WI38 (cell line): ENCODE results near the gene HNRNPDL.

Experiments
- H3K4me3 ChIP-seq: 2 replicates; pipeline ENCODE4 v1.5.1; 2011; ENCODE audit warnings: low read depth, mild to moderate bottlenecking, control low read depth, low read length
- TF ChIP-seq, protein P1 (sequence below): IDR thresholded peaks from 2 replicates; pipeline ENCODE4 v1.5.1; 2012; ENCODE audit warnings: low read depth, mild to moderate bottlenecking, control low read depth, low read length

The HNRNPDL gene

DNA sequence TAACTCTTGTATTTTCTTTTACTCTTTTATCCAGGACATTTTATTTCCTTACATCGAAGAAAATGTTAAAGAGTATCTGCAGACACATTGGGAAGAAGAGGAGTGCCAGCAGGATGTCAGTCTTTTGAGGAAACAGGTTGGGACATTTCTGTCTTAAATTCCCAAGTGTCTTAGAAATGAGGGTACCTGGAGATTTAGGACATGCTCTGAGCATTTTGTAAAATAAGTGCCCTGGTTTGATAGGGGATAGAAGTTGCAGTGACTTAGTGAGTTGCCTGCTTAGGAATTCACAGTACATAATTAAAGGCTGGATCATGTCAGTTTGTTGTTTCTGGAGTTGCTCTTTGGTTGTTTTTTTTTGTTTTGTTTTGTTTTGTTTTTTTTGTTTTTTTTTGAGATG, 17.6 kb upstream of the HNRNPDL start:
- no peak overlapping the region for H3K4me3 ChIP-seq
- TF ChIP-seq, protein P1, sequence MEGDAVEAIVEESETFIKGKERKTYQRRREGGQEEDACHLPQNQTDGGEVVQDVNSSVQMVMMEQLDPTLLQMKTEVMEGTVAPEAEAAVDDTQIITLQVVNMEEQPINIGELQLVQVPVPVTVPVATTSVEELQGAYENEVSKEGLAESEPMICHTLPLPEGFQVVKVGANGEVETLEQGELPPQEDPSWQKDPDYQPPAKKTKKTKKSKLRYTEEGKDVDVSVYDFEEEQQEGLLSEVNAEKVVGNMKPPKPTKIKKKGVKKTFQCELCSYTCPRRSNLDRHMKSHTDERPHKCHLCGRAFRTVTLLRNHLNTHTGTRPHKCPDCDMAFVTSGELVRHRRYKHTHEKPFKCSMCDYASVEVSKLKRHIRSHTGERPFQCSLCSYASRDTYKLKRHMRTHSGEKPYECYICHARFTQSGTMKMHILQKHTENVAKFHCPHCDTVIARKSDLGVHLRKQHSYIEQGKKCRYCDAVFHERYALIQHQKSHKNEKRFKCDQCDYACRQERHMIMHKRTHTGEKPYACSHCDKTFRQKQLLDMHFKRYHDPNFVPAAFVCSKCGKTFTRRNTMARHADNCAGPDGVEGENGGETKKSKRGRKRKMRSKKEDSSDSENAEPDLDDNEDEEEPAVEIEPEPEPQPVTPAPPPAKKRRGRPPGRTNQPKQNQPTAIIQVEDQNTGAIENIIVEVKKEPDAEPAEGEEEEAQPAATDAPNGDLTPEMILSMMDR: no peak

DNA sequence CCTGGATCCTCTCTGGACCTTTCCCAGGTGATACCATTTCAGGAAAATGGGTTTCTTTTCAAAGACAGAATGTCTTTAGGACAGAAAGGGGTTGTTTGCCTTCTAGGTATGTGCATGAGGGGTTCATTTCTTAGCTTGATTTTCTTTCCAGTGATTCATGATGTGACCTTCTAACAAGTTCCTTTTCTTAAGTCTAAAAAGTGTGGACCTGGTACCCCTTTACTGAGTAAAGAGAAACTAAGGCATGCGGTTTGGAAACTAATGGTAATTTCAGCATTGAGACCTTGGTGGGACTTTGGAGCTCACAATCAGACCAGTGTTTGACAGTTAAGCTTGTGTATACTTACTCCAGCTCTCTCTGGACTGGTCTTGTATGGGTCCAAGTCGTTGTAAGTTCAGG, 8.8 kb upstream of the HNRNPDL start:
- H3K4me3 ChIP-seq: no peak overlapping the region
- TF ChIP-seq, protein P1: no peak

DNA sequence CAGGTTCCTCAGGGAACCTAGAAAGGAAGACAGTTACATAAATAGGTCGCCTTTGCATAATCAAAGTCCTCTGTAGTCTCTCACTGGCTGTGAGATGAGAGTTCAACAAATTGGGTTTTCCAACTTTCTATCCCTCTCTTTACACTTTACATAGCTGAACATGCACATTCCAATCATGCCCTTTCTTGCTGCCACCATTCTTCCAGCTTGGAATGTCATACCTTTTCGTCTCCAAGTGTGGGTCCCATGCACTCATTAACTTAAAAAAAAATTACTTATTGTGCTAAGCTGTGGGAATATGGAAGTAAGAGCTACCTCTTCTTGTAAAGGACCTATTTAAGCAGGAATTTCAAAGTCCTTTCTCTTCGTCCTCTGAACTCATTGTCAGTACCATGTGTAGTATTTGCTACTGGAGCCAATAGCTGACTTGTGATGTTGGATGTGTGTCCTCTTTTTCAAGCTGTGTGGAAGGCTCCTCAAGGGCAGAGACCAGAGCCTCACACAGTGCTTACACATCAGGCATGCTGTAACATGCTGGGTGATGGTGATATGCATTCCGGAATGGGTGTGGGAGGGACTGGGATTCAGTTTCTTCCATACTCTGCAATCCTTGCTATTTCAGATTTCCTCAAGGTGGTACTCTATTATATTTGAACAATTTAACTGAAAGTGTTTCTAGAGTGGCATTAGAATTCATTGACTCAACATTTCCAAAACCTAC, 7.2 kb upstream of the HNRNPDL start:
- H3K4me3 ChIP-seq: no peak overlapping the region
- TF ChIP-seq, protein P1: no peak

DNA sequence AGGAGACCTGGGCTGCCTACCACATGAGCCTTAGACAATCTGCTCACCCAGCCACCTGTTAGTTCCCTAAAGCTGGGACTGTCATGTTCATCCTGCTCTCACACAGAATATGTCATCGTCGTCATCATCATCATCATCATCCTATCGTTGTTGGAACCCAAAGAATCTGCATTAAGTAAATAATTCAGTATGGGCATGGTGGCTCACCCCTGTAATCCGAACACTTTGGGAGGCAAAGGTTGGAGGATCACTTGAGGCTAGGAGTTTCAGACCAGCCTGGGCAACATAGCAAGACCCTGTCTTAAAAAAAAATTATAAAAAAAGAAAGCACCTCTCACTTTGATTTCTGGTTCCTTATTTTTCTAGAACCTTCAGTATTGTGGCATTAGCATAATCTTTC, 6.5 kb upstream of the HNRNPDL start:
- TF ChIP-seq, protein P1: no peak
- H3K4me3 ChIP-seq: no peak overlapping the region

DNA sequence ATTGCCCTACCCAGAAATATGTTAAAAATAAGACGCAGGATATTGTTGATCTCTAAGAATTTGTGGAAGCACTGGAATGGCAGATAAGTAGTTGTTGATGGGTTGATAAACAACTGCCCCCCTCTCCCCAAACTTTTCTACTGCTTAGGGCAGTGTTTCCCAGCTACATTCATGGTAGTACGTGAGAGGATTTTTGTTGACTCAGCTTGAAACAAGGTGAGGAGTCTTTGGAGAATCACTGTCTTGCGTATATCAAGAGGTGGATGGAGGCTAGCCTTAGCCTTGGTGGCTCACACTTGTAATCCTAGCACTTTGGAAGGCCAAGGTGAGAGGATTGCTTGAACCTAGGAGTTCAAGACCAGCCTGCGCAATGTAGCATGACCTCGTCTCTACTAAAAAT, 5.9 kb upstream of the HNRNPDL start:
- TF ChIP-seq, protein P1: no peak

DNA sequence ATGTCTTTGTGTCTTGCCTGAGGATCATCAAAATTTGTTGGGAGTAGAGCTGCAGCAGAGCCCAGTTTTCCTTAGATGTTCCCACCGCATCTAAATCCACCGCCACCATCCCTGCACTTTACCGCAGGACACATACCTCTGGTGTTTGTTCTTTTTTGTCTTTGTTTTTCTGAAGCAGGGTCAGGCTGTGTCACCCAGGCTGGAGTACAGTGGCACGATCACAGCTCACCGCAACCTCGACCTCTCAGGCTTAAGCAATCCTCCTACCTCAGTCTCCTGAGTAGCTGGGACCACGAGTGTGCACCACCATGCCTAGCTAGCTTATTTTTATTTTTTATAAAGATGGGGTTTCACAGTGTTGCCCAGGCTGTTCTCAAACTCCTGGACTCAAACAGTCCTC, 4.7 kb upstream of the HNRNPDL start:
- no peak overlapping the region for H3K4me3 ChIP-seq
- TF ChIP-seq, protein P1: no peak

More for the DNA sequence above, 5.9 kb upstream of the HNRNPDL start:
- no peak overlapping the region for H3K4me3 ChIP-seq

DNA sequence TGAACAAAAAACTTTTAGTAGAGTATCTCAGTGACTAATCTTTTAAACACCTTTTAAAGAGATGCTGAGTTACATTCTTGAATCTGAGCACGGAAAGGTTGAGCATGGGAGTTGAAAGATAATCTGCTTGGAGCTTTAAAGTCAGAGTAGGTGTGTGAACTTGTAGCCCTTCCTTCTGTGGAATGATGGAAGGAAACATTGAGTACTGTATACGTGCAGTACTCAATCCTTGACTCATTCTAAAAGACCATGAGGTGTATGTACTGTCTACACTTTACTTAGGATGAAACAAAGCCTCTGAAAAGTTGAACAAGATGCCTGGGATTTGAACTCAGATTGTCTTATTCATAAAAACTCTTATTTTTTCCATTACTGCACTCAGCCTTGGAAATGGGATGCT, 3.5 kb upstream of the HNRNPDL start:
- no peak overlapping the region for H3K4me3 ChIP-seq
- TF ChIP-seq, protein P1: no peak
